GM10847 (cell line): ENCODE data around the gene UGCG.

Experiments used
- POLR2A ChIP-seq: IDR thresholded peaks from 2 replicates; pipeline ENCODE4 v1.6.1; 2011; ENCODE audit not compliant: insufficient read length; ENCODE audit errors: extremely low read depth

UGCG gene

DNA sequence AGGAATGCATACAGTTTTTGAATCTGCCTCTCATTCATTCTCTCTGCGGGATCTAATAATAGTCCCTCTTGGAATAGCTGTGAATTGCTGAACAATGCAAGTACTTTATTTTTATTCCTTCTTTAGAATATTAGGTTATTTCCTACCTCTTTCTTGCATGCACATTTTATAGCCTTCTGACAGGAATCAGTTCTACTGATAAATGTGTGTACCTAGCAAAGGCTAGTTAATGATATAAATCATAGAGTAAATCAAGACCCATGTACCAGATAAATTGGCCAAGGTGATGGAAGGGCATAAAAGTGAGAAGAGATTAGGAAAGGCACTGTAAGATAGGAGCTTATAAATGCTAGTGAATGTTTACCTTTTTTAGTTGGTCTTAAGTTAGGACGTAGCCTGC, 19.2 kb upstream of the UGCG start:
- no peak for TF ChIP-seq POLR2A

DNA sequence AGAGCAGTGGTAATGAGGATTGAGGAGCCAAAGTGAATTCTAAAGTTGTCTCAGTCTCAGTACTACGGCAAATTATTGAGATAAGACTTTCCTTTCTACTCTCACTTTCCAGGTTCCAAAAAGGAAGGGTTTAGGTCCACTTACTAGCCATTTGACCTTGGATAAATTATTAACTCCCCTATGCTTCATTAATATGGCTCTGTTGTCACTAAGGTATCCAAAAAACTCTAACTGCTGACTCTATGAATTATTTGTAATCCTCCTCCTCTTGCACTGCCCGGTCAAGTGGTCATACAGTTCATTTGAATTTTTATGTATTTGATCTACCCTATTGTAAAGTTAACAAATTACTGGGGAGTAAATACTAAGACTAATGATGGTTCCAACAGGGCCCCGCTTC, 17.7 kb upstream of the UGCG start:
- TF ChIP-seq POLR2A = no peak

DNA sequence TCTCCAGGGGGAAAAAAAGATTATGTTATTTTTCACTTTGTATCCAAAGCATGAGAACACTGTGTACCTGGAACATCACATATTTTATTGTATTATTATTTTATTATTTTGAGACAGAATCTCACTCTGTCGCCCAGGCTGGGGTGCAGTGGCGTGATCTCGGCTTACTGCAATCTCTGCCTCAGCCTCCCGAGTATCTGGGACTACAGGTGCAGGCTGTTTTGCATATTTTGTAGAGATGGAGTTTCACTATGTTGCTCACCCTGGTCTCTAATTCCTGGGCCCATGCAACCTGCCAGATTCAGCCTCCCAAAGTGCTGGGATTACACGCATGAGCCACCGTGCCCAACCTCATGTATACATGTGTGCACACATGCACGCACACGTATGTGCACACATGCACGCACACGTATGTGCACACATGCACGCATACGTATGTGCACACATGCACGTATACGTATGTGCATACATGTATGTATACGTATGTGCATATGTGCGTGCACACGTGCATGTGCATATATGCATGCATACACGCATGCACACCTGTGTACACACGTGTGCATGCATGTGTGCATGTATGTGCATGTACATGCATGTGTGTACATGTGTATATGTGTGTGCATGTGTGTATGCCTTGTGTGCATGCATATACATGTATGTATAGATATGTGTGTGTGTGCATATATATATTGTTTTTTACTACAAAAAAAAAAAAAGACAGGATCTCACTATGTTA, 9.5 kb upstream of the UGCG start:
- TF ChIP-seq POLR2A = no peak

DNA sequence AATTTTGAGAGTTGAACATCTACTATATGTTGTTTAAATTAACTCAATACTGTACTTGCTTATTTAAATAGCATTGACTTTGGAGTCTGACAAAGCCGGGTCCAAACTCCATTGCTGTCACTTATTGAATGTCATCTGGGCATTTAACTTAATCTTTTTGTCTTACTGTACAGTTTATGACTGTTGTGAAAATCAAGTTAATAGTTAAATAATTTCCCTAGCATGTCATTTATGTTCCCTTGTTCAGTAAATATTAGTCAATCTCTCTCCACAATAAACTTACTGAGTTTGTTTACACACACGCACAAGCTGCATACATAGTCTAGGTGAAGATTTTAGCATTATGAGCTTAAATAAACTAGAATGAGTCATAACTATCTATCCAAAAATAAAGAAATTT, 6.3 kb upstream of the UGCG start:
- no peak for TF ChIP-seq POLR2A

DNA sequence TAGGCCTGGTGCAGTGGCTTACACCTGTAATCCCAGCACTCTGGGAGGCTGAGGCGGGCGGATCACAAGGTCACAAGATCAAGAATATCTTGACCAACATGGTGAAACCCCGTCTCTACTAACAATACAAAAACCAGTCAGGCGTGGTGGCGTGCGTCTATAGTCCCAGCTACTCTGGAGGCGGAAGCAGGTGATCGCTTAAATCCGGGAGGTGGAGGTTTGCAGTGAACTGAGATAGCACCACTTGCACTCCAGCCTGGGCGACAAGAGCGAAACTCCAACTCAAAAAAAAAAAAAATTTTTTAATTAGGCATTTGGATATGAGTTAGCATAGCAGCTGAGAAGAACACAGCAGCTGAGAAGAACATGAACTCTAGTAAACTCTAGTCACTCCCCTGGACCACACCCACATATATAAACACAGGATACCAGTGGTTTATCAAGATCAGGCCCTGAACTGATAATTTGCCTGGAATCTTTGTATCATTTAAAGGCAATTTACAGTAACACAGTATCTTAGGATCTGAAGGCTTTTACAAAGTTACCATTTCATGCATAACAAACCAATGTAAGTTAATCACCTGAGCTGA, 4.6 kb upstream of the UGCG start:
- no peak for TF ChIP-seq POLR2A

DNA sequence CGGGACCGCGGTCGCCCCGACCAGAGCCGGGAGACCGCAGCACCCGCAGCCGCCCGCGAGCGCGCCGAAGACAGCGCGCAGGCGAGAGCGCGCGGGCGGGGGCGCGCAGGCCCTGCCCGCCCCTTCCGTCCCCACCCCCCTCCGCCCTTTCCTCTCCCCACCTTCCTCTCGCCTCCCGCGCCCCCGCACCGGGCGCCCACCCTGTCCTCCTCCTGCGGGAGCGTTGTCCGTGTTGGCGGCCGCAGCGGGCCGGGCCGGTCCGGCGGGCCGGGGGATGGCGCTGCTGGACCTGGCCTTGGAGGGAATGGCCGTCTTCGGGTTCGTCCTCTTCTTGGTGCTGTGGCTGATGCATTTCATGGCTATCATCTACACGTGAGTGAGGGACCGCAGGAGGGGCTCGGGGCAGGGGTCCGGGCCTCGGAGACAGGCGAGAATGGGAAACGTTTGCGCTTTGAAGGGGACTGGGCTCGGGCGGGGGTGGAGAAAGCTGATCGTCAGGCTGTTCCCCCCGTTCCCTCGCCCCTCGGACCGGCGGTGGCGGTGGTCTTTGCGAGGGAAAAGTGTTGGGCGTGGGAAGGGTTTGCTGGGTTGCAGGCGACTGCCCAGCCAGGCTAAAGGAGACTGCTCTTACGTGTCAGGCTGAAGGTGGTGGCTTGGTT, 457 bp downstream of the UGCG start:
- TF ChIP-seq POLR2A = no peak

DNA sequence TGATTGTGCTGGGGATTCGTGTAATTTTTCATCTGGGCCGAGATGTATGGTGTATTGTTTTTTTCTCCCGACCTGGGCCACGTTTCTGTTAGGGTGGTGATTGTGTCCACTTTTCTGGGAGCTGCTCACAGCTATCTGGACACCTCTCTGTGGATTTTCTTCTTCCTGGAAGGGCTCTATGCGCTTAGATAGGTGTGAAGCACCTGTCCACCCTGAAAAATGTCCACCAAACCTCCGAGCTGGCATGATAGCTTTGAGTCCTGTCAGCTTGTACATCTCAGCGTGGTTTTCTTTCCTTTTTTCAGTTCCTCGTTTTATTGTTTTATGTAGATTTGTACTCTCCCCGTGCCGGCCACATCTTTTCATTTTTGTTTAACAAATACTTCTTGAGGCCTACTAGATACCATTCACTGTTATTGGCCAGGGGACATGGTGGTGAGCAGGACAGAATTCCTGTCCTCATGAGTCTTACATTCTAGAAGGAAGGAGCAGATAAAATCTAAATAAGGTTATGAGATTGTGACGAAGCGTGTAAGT, 1.1 kb downstream of the UGCG start:
- TF ChIP-seq POLR2A = no peak

DNA sequence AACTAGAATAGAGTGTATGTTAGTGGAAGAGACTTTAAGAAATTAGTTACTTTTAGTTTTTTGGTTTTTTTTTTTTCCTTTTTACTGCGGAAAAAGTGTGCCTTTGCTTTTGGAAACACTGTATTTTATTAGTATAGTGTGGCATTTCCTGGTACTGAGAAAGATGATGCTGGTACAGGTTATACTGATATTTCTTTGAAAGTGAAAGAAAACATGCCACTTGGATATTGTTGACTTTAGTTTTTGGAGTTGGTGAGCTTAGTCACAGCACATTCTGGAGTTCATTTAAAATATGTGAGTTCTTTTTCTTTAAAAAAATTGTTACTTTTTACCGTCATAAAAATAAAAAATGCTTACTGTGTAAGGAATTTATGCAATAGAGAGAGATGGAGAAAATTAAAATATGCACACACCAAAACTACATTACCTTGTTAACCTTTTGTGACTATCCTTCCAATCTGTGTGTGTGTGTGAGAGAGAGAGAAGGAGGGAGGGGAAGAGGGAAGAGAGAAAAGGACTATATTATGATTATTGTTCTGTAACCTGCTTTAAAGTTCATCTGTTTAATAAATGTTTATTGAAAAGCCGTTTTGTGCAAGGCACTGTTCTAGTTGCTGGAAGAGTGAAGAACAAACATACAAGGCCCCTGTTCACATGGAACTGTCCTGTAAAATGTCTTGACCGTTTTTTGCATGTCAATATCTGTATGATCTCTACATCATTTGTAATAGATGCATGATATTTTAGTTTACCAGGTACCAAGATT, 1.9 kb downstream of the UGCG start:
- TF ChIP-seq POLR2A = no peak

DNA sequence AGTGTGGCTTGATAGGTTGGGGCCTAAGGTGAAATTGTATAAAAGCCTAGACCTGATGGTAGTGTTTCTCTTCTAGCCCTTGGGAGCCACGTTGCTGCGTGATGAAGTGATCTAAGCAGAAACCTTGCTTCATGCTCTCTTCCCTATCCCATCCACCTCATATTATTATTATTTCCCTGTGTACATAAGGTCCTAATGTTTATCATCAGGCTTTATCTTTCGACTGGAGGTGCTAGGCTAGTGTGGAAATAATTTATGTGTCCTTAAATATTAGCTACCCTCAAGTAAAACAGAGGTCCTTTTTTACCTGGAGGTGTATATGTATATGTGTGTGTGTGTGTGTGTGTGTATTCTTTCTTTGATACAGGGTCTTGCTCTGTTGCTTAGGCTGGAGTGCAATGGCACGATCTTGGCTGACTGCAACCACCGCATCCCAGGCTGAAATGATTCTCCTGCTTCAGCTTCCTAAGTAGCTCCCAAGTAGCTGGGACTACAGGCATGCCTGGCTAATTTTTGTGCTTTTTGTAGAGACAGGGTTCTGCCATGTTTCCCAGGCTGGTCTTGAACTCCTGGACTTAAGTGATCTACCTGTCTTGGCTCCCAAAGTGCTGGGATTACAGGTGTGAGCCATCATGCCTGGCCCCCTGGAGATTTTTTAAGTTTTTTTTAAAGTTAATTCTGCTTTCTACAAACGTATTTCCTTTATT, 3.7 kb downstream of the UGCG start:
- TF ChIP-seq POLR2A = no peak

DNA sequence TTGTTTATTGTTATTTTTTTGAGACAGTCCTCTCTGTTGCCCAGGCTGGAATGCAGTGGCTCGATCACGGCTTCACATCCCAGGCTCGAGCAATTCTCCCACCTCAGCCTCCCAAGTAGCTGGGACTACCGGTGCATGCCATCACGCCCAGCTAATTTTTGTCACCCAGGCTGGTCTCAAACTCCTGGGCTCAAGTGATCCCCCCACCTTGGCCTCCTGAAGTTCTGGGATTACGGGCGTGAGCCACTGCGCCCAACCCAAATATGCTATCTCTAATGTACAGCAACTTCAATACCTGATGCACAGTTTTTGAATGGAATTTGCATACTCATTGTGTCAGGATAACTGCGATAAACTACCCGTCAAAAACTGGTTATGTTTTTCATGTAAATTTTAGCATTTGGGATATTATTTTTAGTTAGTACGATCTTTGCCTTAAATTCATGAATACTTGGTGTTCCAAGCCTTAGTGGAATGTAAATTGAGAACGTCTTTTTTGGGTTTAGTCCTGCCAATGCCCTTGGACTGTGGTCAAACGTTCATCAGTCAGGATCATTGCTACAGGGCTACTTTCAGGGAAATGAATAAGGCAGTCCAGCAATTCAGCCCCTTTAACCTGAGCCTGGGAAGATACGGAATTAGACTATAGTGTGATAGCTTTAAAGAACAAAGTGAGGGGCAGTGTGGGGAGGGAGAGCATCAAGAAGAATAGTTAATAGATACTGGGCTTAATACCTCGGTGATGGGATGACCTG, 4.4 kb downstream of the UGCG start:
- TF ChIP-seq POLR2A = no peak

DNA sequence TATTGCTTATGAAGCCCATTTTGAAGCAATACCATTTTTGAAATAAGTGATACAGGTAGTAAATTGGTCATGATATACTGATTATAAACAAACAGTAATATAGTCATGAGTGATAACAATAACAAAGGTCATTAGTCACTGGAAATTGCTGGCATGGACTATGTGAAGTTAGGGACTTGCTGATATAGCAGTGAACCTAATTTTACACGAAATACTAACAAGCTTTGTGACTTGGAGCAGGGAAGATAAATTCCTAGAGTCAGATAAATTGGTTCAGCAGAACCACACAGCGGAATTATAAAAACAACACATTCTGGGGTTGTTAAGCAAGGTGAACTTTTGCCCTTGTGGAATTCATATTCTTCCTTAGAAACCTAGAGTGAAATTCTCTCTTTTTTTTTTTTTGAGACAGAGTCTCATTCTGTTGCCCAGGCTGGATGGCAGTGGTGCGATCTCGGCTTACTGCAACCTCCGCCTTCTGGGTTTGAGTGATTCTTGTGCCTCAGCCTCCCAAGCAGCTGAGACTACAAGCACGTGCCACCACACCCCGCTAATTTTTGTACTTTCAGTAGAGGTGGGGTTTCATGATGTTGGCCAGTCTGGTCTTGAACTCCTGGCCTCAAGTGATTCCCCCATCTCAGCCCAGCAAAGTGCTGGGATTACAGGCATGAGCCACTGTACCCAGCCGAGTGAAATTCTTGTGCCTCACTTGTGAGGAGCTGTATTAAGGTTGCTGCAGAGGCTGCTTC, 6.0 kb downstream of the UGCG start:
- no peak for TF ChIP-seq POLR2A

DNA sequence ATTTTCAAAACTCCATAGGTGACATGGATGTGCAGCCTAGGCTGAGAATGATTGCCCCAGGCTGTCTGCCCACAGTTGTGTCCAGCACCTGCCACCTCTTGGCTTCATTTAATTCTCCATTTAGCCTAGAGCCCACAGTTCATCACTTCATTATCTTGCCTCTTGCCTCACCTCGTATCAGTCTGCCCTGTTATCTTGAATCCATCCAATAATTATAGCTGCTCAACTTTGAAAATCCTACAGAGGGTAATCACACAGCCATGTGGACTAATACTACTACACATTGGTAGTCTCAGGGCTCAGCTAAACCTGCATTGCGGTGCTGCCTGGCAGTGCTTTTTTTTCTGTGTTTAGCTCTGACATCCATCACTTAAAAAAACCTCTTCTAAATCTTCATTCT, 7.4 kb downstream of the UGCG start:
- no peak for TF ChIP-seq POLR2A

DNA sequence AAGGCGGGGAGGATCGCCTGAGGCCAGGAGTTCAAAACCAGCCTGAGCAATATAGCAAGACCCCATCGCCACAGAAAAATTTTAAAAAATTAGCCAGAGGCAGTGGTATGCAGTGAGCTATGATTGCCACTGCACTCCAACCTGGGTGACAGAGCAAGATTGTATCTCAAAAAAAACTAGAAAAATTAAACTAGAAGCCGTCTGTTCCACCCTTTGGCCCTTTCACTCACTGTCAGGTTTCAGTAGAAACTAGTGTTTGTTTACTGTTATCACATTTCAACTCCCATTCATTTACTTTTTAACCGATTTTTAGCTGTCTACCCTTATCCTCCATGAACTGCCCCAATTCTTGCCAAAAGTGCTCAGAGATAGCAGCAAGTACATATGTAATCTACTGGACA, 8.3 kb downstream of the UGCG start:
- TF ChIP-seq POLR2A = no peak

DNA sequence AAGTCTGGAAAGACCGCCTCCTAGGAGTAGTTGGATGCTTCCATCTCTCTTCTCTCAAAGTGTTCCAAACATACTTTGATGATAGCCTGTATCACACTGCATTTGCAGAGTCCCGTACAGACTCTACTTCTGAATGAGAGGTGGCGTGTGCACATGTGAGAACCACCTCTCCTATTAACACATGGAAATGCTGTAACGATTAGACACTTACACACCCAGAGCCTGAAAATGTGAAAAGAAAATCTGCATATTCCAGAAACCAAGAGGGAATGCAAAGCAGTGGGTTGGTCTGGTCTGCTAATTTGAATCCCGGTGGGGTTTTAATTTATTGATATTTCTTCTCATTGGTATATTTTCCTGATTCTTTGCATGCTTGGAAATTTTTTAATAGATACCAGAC, 10.5 kb downstream of the UGCG start:
- TF ChIP-seq POLR2A = no peak
